ENCODE measurements around the gene ATR.
A peak's percentile ranks its signal among the peaks of the same experiment; 100 is the strongest.
"Not testable (repeated sequence)": the region's sequence is repeated elsewhere in the genome, so short reads cannot be mapped to it uniquely, and the experiment has no call there.

ATR gene

DNA sequence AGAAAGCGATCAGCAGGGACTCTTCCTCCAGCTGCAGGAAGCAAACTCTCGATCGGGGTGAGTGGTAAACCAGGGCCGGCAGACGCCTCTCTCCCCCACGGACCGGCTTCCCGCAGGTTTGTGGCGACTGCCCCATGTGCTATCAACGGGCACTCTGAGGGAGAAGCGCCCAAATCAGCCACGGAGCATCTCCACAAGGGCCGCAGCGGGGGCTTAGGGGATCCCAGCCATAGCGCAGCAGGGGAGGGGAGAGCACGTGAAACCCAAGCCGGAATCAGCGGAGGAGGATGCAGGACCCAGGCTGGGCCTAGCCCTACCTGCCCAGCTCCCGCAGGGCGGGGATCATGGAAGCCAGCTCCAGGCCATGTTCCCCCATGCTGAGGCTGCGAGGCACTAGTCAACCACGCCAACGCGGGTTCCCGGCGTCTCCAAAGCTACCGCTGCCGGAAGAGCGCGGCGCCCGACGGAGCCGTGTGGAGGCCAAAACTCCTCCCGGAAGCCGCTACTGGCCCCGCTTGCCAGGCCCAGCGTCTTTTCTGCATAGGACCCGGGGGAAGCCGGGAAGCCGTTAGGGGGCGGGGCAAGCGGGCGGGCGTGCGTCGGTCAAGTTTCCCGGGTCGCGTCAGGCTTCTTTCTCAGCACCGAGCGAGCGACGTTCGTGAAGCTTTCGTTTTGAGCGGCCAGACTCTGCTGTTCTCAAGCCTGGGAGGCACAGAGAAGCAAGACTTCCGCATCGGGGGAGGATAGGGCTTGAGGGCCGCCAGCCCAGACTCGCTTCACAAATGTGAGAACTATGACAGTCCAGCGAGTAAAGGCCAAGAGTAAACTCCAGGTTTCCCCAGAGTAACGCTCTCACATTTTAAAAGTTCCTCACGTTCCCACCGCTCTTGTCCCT lies at the start of gene ATR:
Gene ATR, minus strand, starts transcription at position 405 of the 895 bp plus-strand sequence. Its CDS starts 29 bp downstream, at position 376.
- DNase-seq = peak; percentile 89

DNA sequence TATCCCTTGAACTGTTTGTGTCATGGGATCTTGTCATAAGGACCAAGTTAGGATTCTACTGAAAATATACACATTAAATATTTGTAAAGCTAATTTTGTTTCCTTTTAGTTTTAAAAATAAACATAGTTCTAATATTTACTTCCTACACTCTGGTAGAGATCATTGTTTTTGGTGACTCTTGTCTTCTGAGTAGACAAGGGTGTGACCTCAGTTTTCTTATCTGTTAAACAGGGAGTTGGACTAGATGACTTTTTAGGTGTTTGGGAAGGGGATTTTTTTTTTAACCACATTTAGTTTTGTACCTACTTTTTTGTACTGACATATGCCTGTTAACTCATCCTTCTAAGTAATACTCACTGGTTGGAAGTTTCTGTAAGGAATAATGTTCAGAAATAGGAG lies 48.4 kb upstream of the ATR start:
- DNase-seq = no peak

DNA sequence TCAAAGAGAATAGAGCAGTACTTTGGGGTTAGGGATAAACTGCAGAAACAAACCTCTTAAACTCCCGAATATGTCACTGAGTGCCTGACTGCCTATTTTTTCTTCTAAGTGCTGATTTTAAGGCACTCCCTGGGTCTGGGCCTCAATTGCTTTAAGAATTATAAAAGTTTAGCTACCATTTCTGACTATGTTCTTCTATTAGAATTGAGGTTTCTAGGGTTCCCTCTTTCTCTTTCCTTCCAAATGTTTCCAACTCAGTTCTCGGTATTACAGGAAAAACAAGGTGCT lies 46.6 kb upstream of the ATR start:
- DNase-seq = no peak

DNA sequence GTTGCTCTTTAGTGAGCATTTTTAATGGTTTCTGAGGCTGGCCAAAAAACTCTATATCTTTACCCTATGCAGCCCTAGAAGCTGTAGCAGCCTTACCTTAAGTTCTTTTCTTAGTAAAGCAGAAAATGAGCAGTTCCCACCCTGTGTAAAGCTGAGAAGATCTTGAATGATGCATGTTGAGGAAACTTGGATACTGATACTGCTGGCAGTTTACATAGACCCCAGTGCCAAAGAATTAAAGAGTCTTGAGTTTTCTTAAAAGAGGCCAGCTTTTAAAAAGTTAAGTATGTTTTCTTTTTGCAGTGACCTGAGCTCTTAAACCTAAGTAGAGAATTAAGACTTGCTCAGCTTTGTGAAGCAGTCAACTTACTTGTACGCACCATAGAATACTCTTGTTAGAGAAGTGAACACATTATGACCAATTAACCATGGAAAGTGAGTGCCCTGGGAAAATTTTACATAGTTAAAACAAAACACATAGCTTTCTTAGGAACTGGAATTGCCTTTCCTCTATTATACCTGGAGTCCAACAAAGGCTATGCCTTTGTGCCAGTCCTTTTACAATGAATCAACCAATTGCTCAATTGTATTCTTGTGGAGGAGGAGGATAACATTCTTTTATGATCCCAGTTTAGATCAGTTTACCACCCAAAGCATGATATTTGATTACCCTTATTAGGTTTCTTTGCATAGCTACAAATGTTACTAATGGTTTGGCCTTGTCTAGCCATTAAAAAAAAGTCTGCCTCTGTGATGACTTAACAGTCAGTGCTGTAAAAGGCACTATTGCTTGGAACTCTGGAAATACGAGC lies 46.0 kb upstream of the ATR start:
- DNase-seq = no peak

DNA sequence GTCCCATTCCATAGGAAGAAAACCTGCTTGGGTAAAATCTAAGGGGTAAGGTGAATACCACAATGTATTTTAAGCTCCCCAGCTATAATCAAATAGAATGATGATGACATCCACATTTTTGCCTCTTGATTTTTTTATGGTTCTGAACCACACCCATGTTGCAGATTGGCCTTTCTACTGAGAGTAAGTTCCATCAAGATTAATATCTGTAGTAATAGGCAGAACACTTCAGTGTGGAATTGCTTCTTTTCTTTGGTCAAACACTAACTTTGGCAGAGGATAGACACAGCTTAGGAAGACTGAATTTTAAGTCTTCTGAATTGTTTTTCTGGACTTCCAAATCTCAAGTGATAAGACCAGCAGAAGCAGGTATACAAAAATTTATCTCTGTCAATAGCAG lies 44.7 kb upstream of the ATR start:
- no peak for DNase-seq

DNA sequence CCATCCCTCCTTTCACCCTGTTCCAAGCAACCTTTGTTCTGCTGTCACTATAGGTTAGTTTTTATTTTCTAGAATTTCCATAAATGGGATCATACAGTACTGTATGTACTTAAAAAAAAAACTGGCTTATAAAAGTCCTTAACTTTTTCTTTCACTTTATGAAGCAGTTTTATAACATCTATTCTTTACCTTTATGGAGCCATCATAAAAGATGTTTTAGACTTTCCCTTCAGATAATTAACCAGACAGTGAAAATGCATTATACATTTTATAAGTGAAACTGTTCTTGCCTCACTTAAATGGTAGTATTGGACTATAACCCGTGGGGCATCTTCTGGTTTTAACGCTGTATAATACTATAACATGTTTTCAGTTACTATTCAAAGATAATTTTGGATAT lies 43.9 kb upstream of the ATR start:
- DNase-seq = no peak

DNA sequence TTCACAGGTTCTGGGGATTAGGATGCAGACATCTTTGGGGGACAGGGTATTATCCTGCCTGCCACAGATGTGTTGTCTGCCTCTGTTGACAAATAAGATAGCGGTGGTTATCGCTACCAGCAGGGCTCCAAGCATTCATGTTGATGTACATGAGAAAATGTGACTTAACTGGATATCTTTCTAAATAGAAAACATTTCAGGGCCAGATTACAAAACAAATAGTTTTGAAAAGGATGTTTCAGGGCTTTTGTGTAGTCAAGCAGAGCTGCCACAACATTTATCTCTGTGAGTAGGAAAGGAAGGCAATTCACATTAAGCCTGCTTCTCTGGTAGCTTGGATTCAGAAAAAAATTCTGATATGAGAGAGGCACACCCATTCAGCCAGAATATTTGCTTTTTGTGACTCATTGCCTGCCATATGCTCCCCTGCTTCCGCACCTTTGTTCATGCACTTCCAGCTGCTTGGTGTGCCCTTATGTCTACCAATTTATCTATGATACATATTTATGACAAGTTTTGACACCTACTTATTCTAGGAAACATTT lies 40.5 kb upstream of the ATR start:
- DNase-seq = no peak

DNA sequence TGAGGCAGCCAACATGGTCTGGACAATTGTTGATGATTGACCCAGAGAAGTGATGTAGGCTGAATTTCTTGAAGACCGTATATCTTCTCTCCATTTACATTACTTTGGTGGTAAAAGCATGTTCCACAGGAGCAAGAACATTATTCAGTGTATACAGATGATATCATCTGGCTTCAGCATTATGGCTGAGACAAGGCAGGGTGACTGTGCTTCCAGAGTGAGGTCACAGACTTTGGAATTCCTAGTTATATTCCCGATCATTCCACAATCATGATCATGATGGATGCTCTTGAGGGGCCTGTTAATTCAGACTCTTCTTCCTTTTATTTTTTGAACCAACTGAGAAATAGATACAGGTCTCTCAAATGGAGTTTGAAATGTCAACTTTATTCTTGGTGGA lies 36.6 kb upstream of the ATR start:
- DNase-seq = no peak

DNA sequence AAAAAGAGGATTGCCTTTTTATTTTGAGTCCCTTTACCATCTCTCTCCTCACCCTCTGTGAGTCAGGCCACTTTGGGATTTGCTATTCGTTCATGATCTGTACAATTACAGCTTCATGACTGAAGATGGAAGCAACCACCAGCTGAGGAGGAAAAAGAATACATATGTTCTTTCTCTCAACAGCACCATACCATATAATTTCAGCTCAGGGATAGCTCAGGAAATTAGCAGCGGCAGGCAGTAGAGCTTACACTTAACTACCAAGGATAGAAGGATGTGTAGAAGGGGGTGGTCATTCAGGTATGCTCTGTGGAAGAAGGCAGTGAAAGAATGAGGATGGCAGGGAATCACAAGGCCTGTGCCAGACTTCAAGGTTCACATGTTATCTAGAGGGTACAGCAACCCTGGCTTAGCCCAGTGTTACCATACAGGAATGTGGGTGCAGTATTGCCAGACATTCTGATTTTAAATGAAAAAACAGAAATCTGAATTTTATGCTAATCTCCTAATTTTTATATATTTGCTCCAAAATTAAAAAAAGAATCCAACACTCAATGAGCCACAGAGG lies 35.6 kb upstream of the ATR start:
- no peak for DNase-seq

DNA sequence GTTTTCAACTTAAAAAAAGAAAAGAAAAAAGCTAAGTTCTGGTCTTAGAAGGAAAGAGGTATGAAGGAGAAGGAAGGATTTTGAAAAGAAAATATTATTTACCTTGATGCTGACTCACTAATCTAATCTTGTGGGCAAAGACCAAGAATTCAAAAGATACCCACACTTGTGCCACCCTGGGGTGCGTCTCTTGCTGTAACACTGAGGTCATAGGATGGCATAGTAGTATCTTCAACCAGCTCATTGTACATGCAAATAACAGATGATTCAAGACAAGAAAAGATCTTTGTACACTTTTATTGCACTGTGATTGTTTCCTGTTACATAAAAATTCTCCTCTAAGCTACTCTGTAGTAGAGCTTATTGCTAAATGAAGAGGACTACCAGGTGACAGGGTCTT lies 35.0 kb upstream of the ATR start:
- no peak for DNase-seq

DNA sequence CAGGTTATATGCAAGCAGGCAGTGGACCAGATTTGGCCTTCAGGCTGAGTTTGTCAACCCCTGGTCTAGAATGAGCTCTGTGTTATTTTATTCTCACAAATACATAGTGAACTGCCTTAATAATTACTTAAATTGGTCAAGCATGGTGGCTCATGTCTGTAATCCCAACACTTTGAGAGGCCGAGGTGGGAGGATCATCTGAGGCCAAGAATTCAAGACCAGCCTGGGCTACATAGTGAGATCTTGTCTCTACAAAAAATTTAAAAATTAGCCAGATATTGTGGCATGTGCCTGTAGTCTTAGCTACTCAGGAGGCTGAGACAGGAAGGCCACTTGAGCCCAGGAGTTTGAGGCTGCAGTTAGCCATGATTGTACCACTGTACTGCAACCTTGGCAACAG lies 32.7 kb upstream of the ATR start:
- DNase-seq = no peak

DNA sequence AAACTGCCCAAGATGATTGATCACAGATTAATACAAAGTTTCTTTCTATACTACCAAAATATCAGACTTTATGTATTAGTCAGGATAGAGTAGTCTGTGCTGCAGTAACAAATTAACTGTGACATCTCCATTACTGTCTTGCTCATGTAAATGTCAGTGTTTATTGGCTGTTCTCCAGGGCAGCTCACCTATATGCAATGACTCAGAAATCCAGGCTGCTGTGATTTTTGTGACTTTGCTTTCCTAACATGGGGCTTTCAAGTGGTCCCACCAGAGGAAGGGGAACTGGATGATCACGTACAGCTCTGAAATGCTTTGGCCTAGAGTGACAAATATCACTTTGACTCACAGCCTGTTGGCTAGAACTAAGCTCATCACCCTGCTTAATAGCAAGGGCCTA lies 30.6 kb upstream of the ATR start:
- DNase-seq = no peak

DNA sequence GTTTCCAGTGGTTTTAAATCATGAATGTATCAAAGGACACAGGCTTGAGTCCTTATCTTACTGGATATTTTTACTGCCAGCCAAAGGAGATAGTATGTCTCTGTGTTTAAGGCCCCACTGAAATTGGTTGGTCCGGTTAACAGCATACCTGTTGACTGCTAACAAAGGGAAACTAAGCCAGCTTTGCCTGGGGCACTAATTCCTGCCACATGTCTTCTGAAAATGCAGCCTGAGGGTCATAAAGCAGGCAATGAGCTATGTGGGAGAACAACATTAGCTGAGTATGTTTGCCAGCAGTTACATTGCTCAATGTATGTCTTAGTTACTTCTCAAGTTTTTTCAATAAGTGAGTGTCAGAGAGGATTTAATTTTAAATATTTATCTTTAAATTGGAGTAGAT lies 30.1 kb upstream of the ATR start:
- no peak for DNase-seq

DNA sequence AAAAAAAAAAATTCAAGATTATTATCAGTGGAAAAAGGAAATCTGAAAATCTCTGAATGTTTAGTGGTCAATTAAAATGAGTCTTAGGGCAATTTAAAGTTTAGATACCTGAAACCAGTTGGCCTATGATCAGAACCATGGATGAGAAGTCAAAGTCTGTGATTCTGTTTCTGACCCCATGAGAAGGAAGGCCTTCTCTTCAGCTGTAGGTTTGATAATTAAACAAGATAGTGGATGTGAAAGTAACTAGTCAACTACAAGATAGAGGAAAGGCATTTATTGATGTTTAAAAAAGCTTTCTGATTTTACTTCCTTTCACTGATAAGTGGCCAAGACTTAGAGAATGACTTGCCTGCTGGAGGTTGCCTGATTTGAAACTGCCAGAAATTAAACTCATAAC lies 26.4 kb upstream of the ATR start:
- DNase-seq = no peak

DNA sequence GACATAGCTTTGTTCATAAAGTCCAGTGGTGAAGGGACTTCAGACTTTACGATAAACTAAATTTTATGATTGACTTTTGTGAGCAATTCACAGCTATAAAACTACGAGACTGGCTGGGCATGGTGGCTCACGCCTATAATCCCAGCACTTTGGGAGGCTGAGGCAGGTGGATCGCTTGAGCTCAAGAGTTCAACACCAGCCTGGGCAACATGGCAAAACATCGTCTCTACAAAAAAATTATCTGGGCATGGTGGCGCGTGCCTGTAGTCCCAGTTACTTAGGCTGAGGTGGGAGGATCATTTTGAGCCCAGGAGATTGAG lies 24.8 kb upstream of the ATR start:
- DNase-seq = not testable (repeated sequence)

DNA sequence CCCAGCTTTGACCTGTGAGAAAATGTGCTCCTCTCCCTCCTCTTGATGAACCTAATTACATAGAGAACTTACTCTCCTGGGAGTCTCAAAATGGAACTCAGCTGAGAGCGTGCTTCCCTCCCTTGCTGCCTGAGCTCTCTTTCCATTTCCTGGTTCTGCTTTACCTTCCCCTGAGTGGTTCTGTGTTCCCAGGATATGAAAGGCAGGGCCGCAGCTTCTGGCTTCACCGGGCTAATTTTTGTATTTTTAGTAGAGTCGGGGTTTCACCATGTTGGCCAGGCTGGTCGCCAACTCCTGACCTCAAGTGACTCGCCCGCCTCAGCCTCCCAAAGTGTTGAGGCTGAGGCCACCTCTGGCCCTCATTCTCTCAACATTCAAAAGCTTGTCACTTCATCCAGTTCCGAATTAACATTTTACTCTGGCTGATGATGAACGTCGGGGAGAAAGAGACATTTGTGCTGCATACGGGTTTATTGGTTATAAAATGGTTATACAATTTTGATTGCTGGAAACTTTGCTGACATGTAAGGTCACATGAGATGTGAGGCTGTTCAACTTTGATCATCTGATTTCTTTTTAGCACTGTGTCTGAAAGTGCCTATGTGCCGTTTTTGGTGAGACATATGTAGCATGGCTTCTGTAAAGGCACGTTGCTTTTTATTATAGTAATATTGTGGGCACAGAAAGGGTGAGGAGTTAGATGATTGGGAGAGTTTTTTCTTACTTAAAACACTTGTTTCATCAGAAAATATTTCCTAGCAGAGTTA lies 24.3 kb upstream of the ATR start:
- DNase-seq = no peak

DNA sequence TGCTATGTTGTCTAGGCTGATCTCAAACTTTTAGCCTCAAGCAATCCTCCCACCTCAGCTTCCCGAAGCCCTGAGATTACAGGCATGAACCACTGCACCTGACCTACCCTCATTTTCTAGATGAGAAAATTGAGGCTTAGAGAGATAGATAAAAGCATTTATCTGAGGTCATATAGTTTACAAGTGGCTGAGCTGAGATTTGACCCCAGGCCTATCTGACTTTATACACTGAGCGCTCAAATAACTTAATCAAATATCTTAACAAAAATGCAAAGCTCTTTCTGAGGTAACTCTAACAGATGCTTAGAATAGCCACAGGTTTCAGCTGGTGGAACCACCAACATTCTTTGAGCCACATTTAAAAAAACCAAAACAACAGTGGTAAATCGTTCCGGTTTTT lies 23.2 kb upstream of the ATR start:
- DNase-seq = no peak

DNA sequence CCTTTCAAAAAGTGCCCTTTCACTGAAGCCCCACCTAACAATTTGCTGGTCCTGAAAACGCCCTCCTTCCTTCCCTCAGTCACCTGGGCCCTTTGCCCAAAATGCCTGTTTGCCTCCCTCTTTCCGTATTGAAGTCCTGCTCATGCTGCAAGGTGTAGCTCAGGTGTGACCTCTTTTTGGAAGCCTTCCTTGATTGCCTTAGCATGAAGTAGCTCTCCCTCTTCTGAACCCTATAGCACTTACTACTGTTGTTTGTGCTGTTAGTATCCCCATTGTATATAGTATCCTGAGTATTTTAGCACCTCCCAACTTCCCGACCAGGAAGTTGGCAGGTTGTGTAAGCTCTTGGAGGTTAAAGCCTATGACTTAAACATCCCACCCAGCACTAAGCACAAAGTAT lies 19.4 kb upstream of the ATR start:
- no peak for DNase-seq

DNA sequence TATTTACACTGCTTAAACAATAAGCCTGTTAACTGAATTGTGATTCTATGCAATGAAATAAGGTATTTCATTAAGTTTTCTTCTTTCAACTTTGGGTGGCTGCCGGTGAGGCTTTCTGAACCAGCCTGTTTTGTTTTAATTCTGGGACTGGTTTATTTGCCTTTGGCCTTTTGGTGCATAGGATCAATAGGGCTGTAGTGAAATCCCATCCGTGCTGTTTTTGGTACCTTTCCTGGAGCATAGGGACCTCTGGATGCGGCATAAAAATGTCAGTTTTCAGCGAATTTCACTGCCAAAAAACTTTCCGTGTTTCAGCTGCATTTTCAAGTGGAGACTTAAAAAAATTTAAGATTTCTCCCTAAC lies 18.2 kb upstream of the ATR start:
- DNase-seq = no peak

DNA sequence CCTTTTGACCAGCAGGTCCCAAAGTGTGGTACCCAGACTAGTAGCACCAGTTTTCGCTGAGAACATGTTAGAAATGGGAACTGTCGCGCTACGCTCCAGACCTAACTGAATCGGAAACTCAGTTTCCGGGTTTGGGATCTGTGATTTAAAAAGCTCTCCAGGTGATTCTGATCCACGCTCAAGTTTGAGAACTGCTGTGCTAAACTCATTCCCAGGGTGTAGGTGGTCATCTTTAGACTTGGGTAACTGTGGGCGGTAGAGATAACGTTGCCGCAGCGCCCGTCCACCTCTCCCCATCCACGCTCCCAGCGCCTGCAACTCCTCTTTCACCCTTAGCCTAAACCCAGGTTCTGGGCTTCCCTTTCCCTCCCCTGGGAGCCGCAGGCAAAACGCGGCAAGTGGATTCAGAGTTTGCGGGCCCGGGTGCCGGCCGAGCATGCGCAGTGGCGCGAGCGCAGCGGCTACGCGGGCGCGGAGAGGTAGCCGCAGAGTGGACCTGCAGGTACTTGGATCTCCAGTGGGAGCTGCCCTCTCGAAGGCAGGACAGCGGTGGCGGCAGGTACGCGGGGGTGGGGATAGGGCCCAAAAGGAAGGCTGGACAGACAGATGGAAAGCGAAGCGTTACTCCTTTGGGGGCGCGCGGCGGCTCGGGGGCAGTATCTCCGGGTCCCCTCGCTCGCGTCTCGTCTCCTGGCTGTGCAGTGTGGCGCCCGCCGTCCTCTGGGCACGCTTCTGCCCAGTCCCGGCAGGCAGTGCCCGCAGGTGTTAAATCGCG lies 17.6 kb upstream of the ATR start, which contains the start of gene PLS1:
Gene PLS1, plus strand, starts transcription at position 443 of the 775 bp plus-strand sequence. CDS start 67,845 bp downstream, outside the sequence.
- DNase-seq = peak; percentile 70

DNA sequence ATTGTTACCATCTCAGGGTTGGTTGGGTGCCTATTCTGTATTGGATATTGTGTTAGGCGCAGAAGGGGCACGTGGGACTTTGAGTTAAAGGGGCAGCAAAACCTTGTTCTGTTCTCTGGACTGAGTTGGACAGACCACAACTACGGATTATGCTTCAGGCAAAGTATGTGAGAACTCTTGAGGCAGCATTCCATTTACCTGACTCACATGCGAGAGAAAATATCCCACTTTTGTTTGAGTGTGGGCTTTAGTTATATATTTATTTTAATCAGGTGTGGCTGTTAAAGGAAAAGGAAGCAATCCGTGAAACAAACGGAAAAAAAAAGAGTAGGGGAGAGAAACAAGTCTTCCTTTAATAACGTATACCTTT lies 17.0 kb upstream of the ATR start:
- no peak for DNase-seq

DNA sequence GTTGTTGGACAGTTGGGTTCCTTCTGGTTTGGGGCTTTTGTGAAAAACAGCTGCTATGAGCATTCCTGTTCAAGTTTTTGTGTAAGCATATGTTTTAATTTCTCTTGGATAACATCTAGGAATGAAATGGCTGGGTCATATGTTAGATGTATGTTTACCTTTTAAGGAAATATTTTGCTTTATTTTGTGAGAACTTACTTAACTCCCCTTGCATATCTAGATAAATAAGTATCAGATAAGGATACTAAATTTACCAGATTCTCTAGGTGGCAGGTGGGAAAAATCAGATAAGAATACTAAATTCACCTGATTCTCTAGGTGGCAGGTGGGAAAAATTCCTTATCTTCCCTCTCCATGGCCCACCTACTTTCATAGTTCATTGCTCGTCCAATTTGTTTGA lies 16.6 kb upstream of the ATR start:
- no peak for DNase-seq

All from NCI-H510A (cell line).